Natural killer cell (primary cell): ENCODE data around the gene SCN1A. TPM values are rescaled to one million over a fixed set of nuclear protein-coding genes. Genes with fewer than 3 reads are reported as not detected.

ENCODE experiments used
- ATAC-seq, 3 donors: fragments of 150-1000 bp in 2 of 3; fragments of 200-7000 bp in 1 of 3; cut with Tn5 transposase; 1 replicate in 1 of 3; 2 replicates in 2 of 3; pipeline ENCODE4 v1.10.0; 2021; ENCODE audit warnings: mild to moderate bottlenecking in 2 of 3, moderate library complexity in 2 of 3
- DNase-seq, 2 donors: peaks; one replicate each; pipeline versions ENCODE4 v3.0.0 to v3.0.0-alpha.2; 2013 to 2021; ENCODE audit warnings: mixed read lengths in 1 of 2
- H3K27ac ChIP-seq: one replicate; pipeline ENCODE4 v1.5.1; 2013; ENCODE audit warnings: mild to moderate bottlenecking, low read length
- H3K27me3 ChIP-seq: one replicate; pipeline ENCODE4 v1.6.1; 2013; ENCODE audit warnings: low read length; ENCODE audit not compliant: control insufficient read depth, insufficient read depth
- H3K36me3 ChIP-seq: one replicate; pipeline ENCODE4 v1.6.1; 2013; ENCODE audit warnings: low read length; ENCODE audit not compliant: control insufficient read depth, insufficient read depth
- H3K4me1 ChIP-seq: one replicate; pipeline ENCODE4 v1.6.1; 2013; ENCODE audit warnings: low read length; ENCODE audit not compliant: control insufficient read depth, insufficient read depth
- H3K4me3 ChIP-seq: one replicate; pipeline ENCODE4 v1.5.1; 2013; ENCODE audit warnings: low read length
- H3K9me3 ChIP-seq: one replicate; pipeline ENCODE4 v1.6.1; 2013; ENCODE audit warnings: low read length; ENCODE audit not compliant: control insufficient read depth, insufficient read depth
- H3K27ac Mint-ChIP-seq, 2 donors: one replicate each; pipeline ENCODE4 v1.8.0; 2022; ENCODE audit warnings: mild to moderate bottlenecking in 2 of 2, mixed read lengths in 2 of 2, moderate library complexity in 1 of 2
- H3K27me3 Mint-ChIP-seq, 2 donors: one replicate each; pipeline ENCODE4 v1.8.0; 2022; ENCODE audit warnings: low read depth in 2 of 2, mixed read lengths in 2 of 2
- H3K36me3 Mint-ChIP-seq: one replicate; pipeline ENCODE4 v1.8.0; 2022; ENCODE audit warnings: mixed read lengths
- H3K4me1 Mint-ChIP-seq, 2 donors: one replicate each; pipeline ENCODE4 v1.8.0; 2022; ENCODE audit warnings: mixed read lengths in 2 of 2
- H3K4me3 Mint-ChIP-seq: one replicate; pipeline ENCODE4 v1.8.0; 2022; ENCODE audit warnings: mild to moderate bottlenecking, moderate library complexity, mixed read lengths
- H3K9me3 Mint-ChIP-seq, 2 donors: one replicate each; pipeline ENCODE4 v1.8.0; 2022; ENCODE audit warnings: mixed read lengths in 2 of 2
- WGBS: methylation state at CpG from one replicate; pipeline ENCODE4 v1.1.7; 2013; ENCODE audit warnings: missing lambda C conversion rate; ENCODE audit not compliant: insufficient coverage; 5-methylcytosine and 5-hydroxymethylcytosine counted together
- intact Hi-C: fragments of 100-400 bp; cut with micrococcal nuclease; formaldehyde crosslinking; loops from one replicate; pipeline ENCODE4 v1.14.2; 2022
- total RNA-seq, 4 donors: library from RNA; stranded (reverse); fragments of 120-200 nt in 1 of 4; gene quantifications; one replicate each; pipeline versions ENCODE4 v1.2.3 to v1.2.4, GENCODE V29; 2013 to 2022
- TF ChIP-seq, protein P1 (sequence below): fragments of 200-600 bp; IDR thresholded peaks from one replicate; pipeline ENCODE4 v1.8.0; 2022; ENCODE audit warnings: antibody characterized with exemption

Gene SCN1A
- total RNA-seq, 3 donors from 2014 or later (not counting 1 experiment from before 2014, with no cell fraction given), result not detected

- no peaks in the 10 kb centered on the region for H3K27me3 Mint-ChIP-seq
- no peaks in the 10 kb centered on the region for H3K36me3 Mint-ChIP-seq
- DNase-seq (no peak), ATAC-seq (no peak)
- H3K36me3 ChIP-seq, result no peaks in the 10 kb centered on the region
- TF ChIP-seq, protein P1, sequence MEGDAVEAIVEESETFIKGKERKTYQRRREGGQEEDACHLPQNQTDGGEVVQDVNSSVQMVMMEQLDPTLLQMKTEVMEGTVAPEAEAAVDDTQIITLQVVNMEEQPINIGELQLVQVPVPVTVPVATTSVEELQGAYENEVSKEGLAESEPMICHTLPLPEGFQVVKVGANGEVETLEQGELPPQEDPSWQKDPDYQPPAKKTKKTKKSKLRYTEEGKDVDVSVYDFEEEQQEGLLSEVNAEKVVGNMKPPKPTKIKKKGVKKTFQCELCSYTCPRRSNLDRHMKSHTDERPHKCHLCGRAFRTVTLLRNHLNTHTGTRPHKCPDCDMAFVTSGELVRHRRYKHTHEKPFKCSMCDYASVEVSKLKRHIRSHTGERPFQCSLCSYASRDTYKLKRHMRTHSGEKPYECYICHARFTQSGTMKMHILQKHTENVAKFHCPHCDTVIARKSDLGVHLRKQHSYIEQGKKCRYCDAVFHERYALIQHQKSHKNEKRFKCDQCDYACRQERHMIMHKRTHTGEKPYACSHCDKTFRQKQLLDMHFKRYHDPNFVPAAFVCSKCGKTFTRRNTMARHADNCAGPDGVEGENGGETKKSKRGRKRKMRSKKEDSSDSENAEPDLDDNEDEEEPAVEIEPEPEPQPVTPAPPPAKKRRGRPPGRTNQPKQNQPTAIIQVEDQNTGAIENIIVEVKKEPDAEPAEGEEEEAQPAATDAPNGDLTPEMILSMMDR, result no peak
- no peaks in the 10 kb centered on the region for H3K4me1 Mint-ChIP-seq
- no peaks in the 10 kb centered on the region for H3K9me3 ChIP-seq
- WGBS, result 63% methylated on average over 1 of the region's 2 CpGs
- intact Hi-C loops, result no loop called here
- H3K9me3 Mint-ChIP-seq, result no peaks in the 10 kb centered on the region
- no peak overlapping the region for H3K27ac Mint-ChIP-seq
- no peaks in the 10 kb centered on the region for H3K27me3 ChIP-seq
- no peak overlapping the region for H3K27ac ChIP-seq
- no peaks in the 10 kb centered on the region for H3K4me1 ChIP-seq
- no peak overlapping the region for H3K4me3 ChIP-seq
- H3K4me3 Mint-ChIP-seq, result no peak overlapping the region
Observed at GRCh38 chr2:166170356-166170755, 42.5 kb upstream of the SCN1A start.

- H3K9me3 Mint-ChIP-seq, result no peaks in the 10 kb centered on the region
- H3K4me1 Mint-ChIP-seq, result no peaks in the 10 kb centered on the region
- TF ChIP-seq, protein P1, result no peak
- DNase-seq, result no peak
- intact Hi-C loops, result no loop called here
- H3K36me3 Mint-ChIP-seq, result no peaks in the 10 kb centered on the region
- WGBS, result 92% methylated on average over 1 of the region's 2 CpGs
- no peak overlapping the region for H3K27ac ChIP-seq
- peaks cover 0 to 2% of the 10 kb centered on the region in 2 donors for H3K27me3 Mint-ChIP-seq
- no peak overlapping the region for H3K4me3 ChIP-seq
- H3K27ac Mint-ChIP-seq, result no peak overlapping the region
- no peaks in the 10 kb centered on the region for H3K36me3 ChIP-seq
- H3K4me3 Mint-ChIP-seq, result no peak overlapping the region
- no peaks in the 10 kb centered on the region for H3K27me3 ChIP-seq
- H3K9me3 ChIP-seq, result no peaks in the 10 kb centered on the region
- ATAC-seq, result no peak
- no peaks in the 10 kb centered on the region for H3K4me1 ChIP-seq
Observed at GRCh38 chr2:166167449-166167848, 39.6 kb upstream of the SCN1A start.

DNA sequence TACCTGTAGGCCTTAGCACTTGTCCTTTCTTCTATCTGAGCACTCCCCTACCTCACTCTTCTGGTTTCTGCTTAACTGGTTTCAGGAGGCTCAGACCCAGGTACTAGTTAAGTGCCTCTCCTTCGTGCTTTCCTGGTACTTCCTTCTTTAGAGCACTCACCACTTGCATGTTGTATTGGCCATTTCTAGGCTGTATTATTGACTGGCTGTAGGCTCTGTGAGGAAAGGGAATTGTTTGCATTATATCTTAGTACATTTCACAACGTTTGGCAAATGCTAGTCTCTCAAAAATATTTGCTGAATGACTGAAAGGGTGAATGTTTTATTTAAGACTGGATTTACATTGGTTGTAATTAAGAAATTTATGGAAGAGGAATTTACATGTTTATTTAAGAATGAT is 36.0 kb upstream of the SCN1A start:
- Histone ChIP-seq H3K36me3 (no peaks in the 10 kb centered on the region), H3K27me3 (no peaks in the 10 kb centered on the region), H3K9me3 (no peaks in the 10 kb centered on the region), H3K27ac (no peak overlapping the region), H3K4me1 (no peaks in the 10 kb centered on the region), H3K4me3 (no peak overlapping the region)
- TF ChIP-seq, protein P1, result no peak
- DNase-seq, result no peak
- Mint-ChIP-seq H3K27me3 (peaks cover 0 to 2% of the 10 kb centered on the region in 2 donors), H3K27ac (no peak overlapping the region), H3K4me3 (no peak overlapping the region), H3K4me1 (no peaks in the 10 kb centered on the region), H3K9me3 (no peaks in the 10 kb centered on the region), H3K36me3 (no peaks in the 10 kb centered on the region)
- intact Hi-C loops, result no loop called here
- WGBS, result 49% methylated on average over 2 of the region's 2 CpGs
- no peak for ATAC-seq

GRCh38 chr2:166158546-166158945 is 30.7 kb upstream of the SCN1A start:
- no peaks in the 10 kb centered on the region for H3K9me3 ChIP-seq
- intact Hi-C loops, result no loop called here
- Mint-ChIP-seq H3K27me3 (no peaks in the 10 kb centered on the region), H3K36me3 (no peaks in the 10 kb centered on the region), H3K27ac (no peak overlapping the region), H3K4me3 (no peak overlapping the region), H3K4me1 (no peaks in the 10 kb centered on the region), H3K9me3 (peaks cover 0 to 2% of the 10 kb centered on the region in 2 donors)
- ATAC-seq, result no peak
- WGBS, result 92% methylated on average over 2 of the region's 2 CpGs
- DNase-seq, result no peak
- H3K4me3 ChIP-seq, result no peak overlapping the region
- no peaks in the 10 kb centered on the region for H3K4me1 ChIP-seq
- no peaks in the 10 kb centered on the region for H3K27me3 ChIP-seq
- H3K27ac ChIP-seq, result no peak overlapping the region
- TF ChIP-seq, protein P1, result no peak
- no peaks in the 10 kb centered on the region for H3K36me3 ChIP-seq
